Stimulated activated naive B cell treated with anti-CD40 and anti-IgM and Interleukin-4, amounts not matched to agents 10 μg/mL and 1 μg/mL and 100 μg/mL, for 72 hours (primary cell): ENCODE data around the gene DAND5.

Source experiments
- ATAC-seq, 2 donors: fragments of 150-1000 bp; cut with Tn5 transposase; replicated peaks; 2 replicates each; pipeline ENCODE4 v1.10.0; 2021; ENCODE audit warnings: moderate library complexity in 1 of 2
- DNase-seq: peaks from one replicate; pipeline ENCODE4 v3.0.0; 2021
- H3K27ac Mint-ChIP-seq: one replicate; pipeline ENCODE4 v1.8.0; 2022; ENCODE audit warnings: mild to moderate bottlenecking, mixed read lengths
- H3K27me3 Mint-ChIP-seq, 2 donors: one replicate each; pipeline ENCODE4 v1.8.0; 2022; ENCODE audit warnings: mixed read lengths in 2 of 2
- H3K36me3 Mint-ChIP-seq, 2 donors: one replicate each; pipeline ENCODE4 v1.8.0; 2022; ENCODE audit warnings: mixed read lengths in 2 of 2, mild to moderate bottlenecking in 1 of 2
- H3K4me1 Mint-ChIP-seq, 2 donors: one replicate each; pipeline ENCODE4 v1.8.0; 2022; ENCODE audit warnings: mixed read lengths in 2 of 2, mild to moderate bottlenecking in 1 of 2
- H3K4me3 Mint-ChIP-seq, 2 donors: one replicate each; pipeline ENCODE4 v1.8.0; 2022; ENCODE audit warnings: mild to moderate bottlenecking in 2 of 2, mixed read lengths in 2 of 2, moderate library complexity in 1 of 2
- H3K9me3 Mint-ChIP-seq, 2 donors: one replicate each; pipeline ENCODE4 v1.8.0; 2022; ENCODE audit warnings: mixed read lengths in 2 of 2, mild to moderate bottlenecking in 1 of 2

DAND5 gene

DNA sequence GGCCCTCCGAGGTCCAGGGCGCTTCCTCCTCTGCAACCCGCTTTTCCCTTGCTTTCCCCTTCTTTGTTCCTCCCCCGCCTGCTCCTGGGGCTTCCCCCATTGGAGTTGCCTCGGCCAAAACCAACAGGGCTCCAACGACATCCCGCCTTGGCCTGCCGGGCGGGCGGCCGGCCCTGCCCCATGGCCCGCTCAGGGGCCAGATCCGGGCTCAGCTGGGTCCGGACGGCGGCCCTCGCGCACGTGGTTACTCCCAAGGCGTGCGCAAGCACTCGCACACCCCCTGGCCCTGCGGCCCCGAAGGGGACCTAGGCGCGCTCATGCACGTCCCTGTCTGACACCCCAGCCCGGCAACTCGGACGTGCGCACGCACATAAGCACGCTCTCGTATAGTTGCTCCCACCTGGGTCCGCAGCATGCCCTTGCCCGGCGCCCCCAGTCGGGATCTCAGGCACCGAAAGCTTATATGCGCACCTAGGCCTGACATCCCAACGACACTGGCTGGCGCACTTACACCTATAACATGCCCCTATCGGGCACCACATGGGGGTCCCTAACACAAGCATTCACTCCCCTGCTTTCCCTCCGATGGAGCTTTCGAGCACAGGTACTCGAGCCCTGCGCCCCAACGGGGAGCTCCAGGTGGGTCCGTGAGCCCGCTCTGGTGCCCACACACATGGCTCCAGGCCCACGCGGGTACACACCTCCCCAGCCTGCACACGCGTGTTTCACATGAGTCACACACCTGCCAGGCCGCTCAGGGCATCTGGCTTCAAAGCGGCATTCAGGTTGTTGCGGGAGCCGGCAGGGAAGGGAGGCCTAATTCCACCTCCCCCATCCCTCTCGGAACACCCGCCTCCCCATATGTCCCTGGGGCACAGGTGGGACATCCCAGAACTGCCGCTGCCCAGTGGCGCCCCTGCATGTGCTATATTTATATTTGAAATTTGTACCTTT is 40.9 kb downstream of the DAND5 start:
- peaks cover 3 to 7% of the 10 kb centered on the region in 2 donors for H3K36me3 Mint-ChIP-seq
- H3K27me3 Mint-ChIP-seq: peaks cover 50 to 76% of the 10 kb centered on the region in 2 donors
- H3K4me1 Mint-ChIP-seq: peaks cover 23 to 51% of the 10 kb centered on the region in 2 donors
- H3K9me3 Mint-ChIP-seq: no peaks in the 10 kb centered on the region
- peak overlapping the region; percentile 42 for H3K27ac Mint-ChIP-seq
- DNase-seq (no peak), ATAC-seq (no peak)
- H3K4me3 Mint-ChIP-seq: peak overlapping the region in 1 of 2 donors; percentile 46

GRCh38 chr19:13010992-13011652 is 41.7 kb downstream of the DAND5 start:
- Mint-ChIP-seq H3K36me3 (peaks cover 3 to 7% of the 10 kb centered on the region in 2 donors), H3K27ac (peak overlapping the region; percentile 88), H3K27me3 (peaks cover 54 to 79% of the 10 kb centered on the region in 2 donors), H3K9me3 (no peaks in the 10 kb centered on the region), H3K4me3 (peak overlapping the region; percentile 32 to 48), H3K4me1 (peaks cover 28 to 56% of the 10 kb centered on the region in 2 donors)
- ATAC-seq (no peak), DNase-seq (no peak)

GRCh38 chr19:13011653-13012389 is 42.4 kb downstream of the DAND5 start:
- DNase-seq: no peak

DNA sequence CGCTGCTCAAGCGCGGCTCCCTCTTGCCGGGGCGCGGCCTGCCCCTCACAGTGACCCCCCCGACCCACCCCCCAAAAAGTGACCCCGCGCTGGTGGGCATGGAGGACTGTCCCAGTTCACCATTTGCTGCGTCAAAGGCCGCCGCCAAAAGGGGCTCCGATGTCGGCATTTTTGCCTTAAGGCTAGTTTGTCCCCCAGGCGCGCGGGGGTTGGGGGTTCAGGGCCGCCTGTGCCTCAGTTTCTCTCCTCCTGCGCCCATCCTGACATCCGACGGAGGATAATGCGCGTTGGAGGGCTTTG is 43.0 kb downstream of the DAND5 start:
- Mint-ChIP-seq H3K9me3 (no peaks in the 10 kb centered on the region), H3K36me3 (peaks cover 3 to 7% of the 10 kb centered on the region in 2 donors), H3K4me3 (peak overlapping the region; percentile 94 to 96), H3K27ac (peak overlapping the region; percentile 99), H3K4me1 (peaks cover 33 to 56% of the 10 kb centered on the region in 2 donors), H3K27me3 (peaks cover 61 to 89% of the 10 kb centered on the region in 2 donors)
- no peak for ATAC-seq
- DNase-seq: no peak

More at GRCh38 chr19:13011653-13012389, 42.4 kb downstream of the DAND5 start:
- peak overlapping the region; percentile 32 to 48 for H3K4me3 Mint-ChIP-seq
- H3K27ac Mint-ChIP-seq: peak overlapping the region; percentile 88
- H3K36me3 Mint-ChIP-seq: peaks cover 3 to 7% of the 10 kb centered on the region in 2 donors
- peaks cover 58 to 84% of the 10 kb centered on the region in 2 donors for H3K27me3 Mint-ChIP-seq
- H3K9me3 Mint-ChIP-seq: no peaks in the 10 kb centered on the region
- H3K4me1 Mint-ChIP-seq: peaks cover 30 to 56% of the 10 kb centered on the region in 2 donors
- ATAC-seq: no peak

DNA sequence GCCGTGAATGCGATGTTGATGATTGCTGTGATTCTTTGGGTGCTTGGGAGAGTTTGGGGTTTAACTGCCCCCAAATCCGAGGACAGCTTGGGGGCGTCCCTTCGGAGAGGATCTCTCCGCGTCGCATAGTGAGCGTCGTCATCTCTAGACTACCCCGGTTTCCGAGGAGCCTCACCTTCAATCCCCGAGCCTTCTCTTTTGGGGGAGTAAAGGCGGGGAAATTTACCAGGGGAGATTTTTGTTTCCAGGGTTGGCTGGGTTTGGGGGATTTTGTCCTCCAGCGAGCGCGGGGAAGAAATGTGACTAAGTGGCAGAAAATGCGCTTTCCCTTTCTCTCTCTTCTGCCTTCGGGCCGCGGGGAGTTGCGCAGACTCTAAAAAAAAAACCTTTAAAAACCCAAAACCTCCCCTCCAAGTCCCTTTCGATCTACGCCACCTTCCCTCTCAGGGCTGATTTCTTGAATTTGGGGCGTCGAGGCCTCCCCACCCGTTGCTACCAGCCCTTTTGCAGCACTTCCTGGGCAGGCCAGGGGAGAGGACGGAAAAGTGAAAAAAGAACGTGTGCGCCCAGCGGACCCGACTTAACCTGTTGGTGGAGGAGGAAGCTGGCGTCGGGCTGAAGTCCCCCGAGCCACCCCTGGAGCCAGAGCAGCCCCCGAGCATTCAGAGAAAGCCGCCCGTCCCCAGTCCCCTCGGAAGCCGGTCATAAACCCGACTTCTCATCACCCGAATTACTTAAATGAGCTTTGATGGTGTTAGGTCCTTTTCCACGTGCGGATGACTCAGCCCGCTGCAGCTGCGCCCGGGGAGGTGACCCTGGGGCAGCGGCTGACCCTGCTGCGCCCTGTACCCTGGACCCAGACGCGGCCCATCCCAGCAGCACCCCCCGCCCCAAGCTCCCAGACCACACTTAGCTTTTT is 43.6 kb downstream of the DAND5 start:
- peak overlapping the region; percentile 99 for H3K27ac Mint-ChIP-seq
- no peaks in the 10 kb centered on the region for H3K9me3 Mint-ChIP-seq
- peaks cover 36 to 56% of the 10 kb centered on the region in 2 donors for H3K4me1 Mint-ChIP-seq
- peak overlapping the region; percentile 94 to 96 for H3K4me3 Mint-ChIP-seq
- peaks cover 63 to 92% of the 10 kb centered on the region in 2 donors for H3K27me3 Mint-ChIP-seq
- DNase-seq: no peak
- peak; percentile 53 to 57 for ATAC-seq
- peaks cover 3 to 7% of the 10 kb centered on the region in 2 donors for H3K36me3 Mint-ChIP-seq

- H3K36me3 Mint-ChIP-seq: peaks cover 3 to 7% of the 10 kb centered on the region in 2 donors
- peaks cover 59 to 85% of the 10 kb centered on the region in 2 donors for H3K27me3 Mint-ChIP-seq
- peaks cover 36 to 56% of the 10 kb centered on the region in 2 donors for H3K4me1 Mint-ChIP-seq
- no peak for ATAC-seq
- H3K9me3 Mint-ChIP-seq: no peaks in the 10 kb centered on the region
- peak overlapping the region; percentile 99 for H3K27ac Mint-ChIP-seq
- no peak for DNase-seq
- peak overlapping the region; percentile 94 to 96 for H3K4me3 Mint-ChIP-seq
Measured at GRCh38 chr19:13013649-13014048, 44.3 kb downstream of the DAND5 start.

DNA sequence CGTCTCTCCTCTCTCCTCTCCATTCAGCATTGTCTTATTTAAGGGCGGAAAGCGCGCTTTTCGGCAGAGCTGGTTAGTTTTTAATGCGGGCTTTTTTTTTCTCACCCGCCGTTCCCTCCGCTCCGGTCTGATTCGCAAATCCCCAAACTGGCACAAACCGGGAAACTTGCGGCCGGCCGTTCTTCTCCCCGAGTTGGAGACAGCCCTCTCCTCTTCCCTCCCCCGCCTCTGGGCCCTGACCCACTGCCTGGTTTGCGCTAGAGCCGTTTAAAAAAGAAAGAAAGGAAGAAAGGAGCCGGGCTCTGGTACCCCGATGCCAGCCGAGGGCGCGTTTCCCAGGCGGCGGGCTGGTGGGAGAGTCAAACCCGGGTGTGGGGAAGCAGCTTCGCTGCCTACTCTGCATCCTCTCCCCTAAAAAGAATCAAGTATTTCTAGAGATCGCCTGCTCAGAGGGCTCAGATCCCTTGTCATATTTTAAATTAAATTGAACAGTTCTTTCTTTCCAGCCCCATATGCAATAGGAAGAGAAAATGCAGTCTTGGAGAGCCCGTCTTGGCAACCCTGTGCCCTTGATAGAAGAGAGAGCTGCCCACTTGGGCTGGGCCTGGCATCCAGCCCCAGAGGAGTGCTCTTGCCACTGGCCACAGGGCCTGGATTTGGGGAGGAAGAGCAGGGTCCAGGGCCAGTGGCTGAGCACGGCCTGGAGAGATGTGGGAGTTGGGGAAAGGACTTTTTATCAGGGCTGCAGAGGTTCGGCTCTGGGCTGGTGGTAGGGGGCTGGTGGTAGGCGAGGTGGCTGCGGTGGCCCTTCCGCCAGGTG is 44.9 kb downstream of the DAND5 start:
- Mint-ChIP-seq H3K27me3 (peaks cover 53 to 78% of the 10 kb centered on the region in 2 donors), H3K27ac (peak overlapping the region; percentile 99), H3K36me3 (peaks cover 3 to 7% of the 10 kb centered on the region in 2 donors), H3K9me3 (no peaks in the 10 kb centered on the region), H3K4me3 (peak overlapping the region; percentile 94 to 96), H3K4me1 (peaks cover 36 to 56% of the 10 kb centered on the region in 2 donors)
- DNase-seq: no peak
- no peak for ATAC-seq

DNA sequence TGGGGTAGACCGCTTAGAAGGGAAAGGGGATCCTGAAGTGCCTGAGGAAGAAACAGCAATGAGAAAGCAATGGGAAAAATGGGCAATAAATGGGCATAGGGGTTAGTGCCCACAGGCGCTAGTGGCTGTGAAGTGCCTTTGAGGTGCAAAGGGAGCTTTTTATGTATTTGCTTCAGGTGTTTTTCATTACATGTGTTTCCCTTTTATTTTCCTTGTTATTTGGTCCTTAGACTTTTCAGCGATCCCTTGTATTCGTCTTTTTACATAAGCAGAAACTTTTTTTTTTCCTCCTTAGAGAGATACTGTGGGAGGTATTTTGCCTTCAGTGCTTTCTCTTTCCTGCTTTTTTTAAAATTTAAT is 45.5 kb downstream of the DAND5 start:
- Mint-ChIP-seq H3K4me3 (no peak overlapping the region), H3K27ac (no peak overlapping the region), H3K36me3 (peaks cover 3 to 7% of the 10 kb centered on the region in 2 donors), H3K9me3 (no peaks in the 10 kb centered on the region), H3K4me1 (peaks cover 36 to 56% of the 10 kb centered on the region in 2 donors), H3K27me3 (peaks cover 49 to 72% of the 10 kb centered on the region in 2 donors)
- no peak for DNase-seq
- ATAC-seq: no peak

GRCh38 chr19:13015361-13016223 is 46.2 kb downstream of the DAND5 start:
- ATAC-seq (no peak), DNase-seq (no peak)
- H3K36me3 Mint-ChIP-seq: peaks cover 3 to 7% of the 10 kb centered on the region in 2 donors
- peaks cover 32 to 49% of the 10 kb centered on the region in 2 donors for H3K4me1 Mint-ChIP-seq
- H3K4me3 Mint-ChIP-seq: no peak overlapping the region
- H3K27me3 Mint-ChIP-seq: peaks cover 44 to 65% of the 10 kb centered on the region in 2 donors
- no peaks in the 10 kb centered on the region for H3K9me3 Mint-ChIP-seq
- no peak overlapping the region for H3K27ac Mint-ChIP-seq

DNA sequence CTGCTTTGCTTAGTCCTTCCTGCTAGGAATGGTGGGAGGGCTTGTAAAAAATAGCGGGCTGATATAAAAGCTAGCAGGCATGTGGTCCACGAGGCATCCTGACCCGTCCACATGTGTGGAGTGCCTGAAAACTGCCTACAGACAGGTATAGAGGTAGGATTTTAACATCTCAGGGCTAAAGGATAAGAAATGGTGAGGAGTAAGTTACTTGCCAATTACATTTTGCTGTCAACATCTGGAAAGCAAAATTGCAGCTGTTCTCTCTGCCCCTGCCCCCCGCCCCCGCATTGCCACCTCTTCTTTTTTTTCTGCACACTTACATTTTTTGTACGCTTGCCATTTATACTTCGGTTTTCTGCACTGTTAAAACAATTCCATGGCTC is 46.9 kb downstream of the DAND5 start:
- no peak for DNase-seq
- Mint-ChIP-seq H3K4me1 (peaks cover 32 to 43% of the 10 kb centered on the region in 2 donors), H3K27ac (no peak overlapping the region), H3K9me3 (no peaks in the 10 kb centered on the region), H3K4me3 (no peak overlapping the region), H3K27me3 (peaks cover 39 to 59% of the 10 kb centered on the region in 2 donors), H3K36me3 (peaks cover 3 to 7% of the 10 kb centered on the region in 2 donors)
- ATAC-seq: no peak

DNA sequence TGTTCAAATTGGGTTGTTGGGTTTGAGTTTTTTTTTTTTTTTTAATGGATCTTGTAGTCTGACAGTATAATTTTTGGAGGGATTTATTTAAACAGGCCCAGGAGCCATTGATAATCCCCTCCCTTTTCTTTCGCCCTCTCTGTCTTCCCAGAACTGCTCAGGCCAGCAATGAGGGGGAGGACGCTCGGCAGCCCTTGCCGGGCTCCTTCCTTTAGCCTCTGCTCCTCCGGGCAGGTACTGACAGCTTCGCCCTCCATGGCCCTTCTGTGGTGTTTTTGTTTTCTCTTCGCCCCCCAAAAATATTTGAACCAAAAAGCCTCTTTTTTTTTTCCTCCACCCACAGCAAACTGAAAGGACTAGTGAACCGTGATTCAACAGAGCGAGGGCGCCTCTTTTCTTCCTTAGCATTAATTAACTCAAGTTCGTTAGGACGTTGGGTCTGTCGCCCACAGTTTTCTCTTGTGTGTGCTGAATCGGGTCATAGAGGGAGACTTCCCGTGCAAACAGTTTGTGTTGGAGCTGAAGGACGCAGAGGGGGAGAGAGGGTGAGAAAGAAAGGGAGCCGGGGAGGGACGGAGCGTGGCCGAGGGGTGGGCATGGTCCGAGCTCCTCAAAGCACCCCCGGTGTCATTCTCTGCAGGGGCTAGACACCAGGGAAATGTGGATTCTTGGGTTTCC is 47.4 kb downstream of the DAND5 start:
- peaks cover 34 to 57% of the 10 kb centered on the region in 2 donors for H3K27me3 Mint-ChIP-seq
- H3K27ac Mint-ChIP-seq: no peak overlapping the region

More for the DNA sequence above, 47.4 kb downstream of the DAND5 start:
- no peak for DNase-seq
- Mint-ChIP-seq H3K36me3 (peaks cover 3 to 7% of the 10 kb centered on the region in 2 donors), H3K4me1 (peaks cover 29 to 40% of the 10 kb centered on the region in 2 donors), H3K4me3 (no peak overlapping the region), H3K9me3 (no peaks in the 10 kb centered on the region)
- ATAC-seq: no peak
